ENCODE data around the gene RPS6KA3. TPM values are rescaled to one million over a fixed set of nuclear protein-coding genes. Genes with fewer than 3 reads are reported as not detected.
A peak's percentile ranks its signal among the peaks of the same experiment; 100 is the strongest.

RPS6KA3 gene
- total RNA-seq, 1 donor from 2014 or later: 40.5 TPM

- Mint-ChIP-seq H3K4me3 (peak overlapping the region; percentile 57), H3K27ac (no peak overlapping the region), H3K4me1 (peaks cover 33% of the 10 kb centered on the region), H3K27me3 (no peaks in the 10 kb centered on the region), H3K9me3 (no peaks in the 10 kb centered on the region), H3K36me3 (ENCODE audit: low read depth) (peaks cover 3% of the 10 kb centered on the region)
- ChIA-PET CTCF (no interaction called here), POLR2A (interaction anchor here (0.5 kb wide), 1 partner anchor 809 kb away, joined by 3 read pairs; no protein-coding TSS in a partner anchor)
- ATAC-seq (ENCODE audit: low read depth): no peak
- intact Hi-C loops (cut with micrococcal nuclease): loop anchor here (2.0 to 5.0 kb wide), 2 partner anchors 179 to 1158 kb away; partner anchors contain the start of gene PHKA2
- TF ChIP-seq, protein P1, sequence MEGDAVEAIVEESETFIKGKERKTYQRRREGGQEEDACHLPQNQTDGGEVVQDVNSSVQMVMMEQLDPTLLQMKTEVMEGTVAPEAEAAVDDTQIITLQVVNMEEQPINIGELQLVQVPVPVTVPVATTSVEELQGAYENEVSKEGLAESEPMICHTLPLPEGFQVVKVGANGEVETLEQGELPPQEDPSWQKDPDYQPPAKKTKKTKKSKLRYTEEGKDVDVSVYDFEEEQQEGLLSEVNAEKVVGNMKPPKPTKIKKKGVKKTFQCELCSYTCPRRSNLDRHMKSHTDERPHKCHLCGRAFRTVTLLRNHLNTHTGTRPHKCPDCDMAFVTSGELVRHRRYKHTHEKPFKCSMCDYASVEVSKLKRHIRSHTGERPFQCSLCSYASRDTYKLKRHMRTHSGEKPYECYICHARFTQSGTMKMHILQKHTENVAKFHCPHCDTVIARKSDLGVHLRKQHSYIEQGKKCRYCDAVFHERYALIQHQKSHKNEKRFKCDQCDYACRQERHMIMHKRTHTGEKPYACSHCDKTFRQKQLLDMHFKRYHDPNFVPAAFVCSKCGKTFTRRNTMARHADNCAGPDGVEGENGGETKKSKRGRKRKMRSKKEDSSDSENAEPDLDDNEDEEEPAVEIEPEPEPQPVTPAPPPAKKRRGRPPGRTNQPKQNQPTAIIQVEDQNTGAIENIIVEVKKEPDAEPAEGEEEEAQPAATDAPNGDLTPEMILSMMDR (IDR thresholded peaks at IDR 0.05): no peak
- no peak for DNase-seq
Observed at GRCh38 chrX:20143111-20143510, 123.6 kb downstream of the RPS6KA3 start.

DNA sequence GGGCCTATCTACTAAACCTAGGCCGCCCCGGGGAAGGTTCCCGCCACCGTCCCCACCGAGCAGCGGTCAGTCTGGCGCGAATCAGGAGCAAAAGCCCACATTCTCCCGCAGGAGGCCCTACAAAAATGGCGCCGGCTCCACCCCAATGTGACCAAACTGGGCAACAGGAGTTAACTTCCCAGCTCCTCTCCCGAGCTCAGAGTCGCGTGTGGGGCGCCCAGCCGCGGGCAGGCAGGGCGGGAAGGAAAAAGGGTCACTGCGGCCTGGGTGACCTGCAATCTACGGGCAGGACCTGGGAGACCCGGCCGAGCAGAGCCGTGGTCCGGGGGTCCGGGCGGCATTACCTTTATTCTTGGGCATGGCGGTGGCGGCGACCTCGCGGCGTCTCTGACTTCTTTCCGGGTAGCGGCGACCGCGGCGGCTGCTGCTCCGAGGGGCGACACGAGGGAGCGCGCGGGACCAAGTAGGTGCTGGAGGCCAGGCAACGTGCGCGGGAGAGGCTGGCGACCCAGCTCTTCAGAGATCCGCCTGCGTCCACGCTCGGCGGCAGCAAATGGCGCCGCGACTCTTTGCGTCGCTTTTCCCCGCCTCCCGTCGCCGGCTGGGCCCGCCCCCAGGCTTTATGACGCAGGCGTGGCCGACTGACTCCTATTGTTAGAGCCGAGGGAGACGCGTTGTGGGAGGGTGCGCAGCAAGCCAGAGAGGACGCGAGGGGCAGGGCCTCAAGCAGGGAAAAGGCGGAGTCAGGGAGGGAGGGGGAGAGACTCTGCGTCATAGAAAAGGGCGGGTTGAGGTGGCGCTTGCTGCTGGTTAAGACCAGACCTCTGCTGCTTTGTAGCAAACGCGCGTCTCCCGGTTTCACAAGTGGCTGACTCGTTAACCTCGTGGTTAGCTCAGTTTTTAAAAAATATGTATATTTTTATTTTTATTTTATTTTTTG is 125.2 kb downstream of the RPS6KA3 start, which contains the start of gene EIF1AX:
Gene EIF1AX (minus strand): TSS at position 558 of the 940 bp plus-strand sequence. CDS start 198 bp downstream, at position 360.
- POLR2A ChIA-PET: interaction anchor here (0.6 to 2.8 kb wide), 3 partner anchors 9 to 125 kb away, joined by 4 to 15 read pairs (median 4); partner anchors contain the start of gene RPS6KA3
- H3K27ac Mint-ChIP-seq: peak within 1 kb of the TSS; percentile 83

DNA sequence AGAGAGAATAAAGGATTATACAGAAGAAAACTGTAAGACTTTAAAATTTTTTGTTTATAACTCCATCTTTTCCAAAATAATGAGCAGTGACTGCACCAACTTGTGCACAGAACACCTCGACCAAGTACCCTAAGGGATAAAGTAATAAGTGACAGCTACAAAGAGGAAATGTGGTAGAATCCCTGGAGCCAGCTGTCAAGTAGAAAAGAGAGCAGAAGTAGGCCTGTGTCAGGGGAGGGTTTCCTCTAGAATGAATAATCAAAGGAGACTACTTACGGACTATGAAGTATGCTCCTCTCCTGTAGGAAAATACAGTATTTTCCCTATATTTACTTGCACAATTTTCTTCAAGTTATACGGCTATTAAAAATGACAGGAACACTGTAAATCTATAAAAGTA is 126.3 kb downstream of the RPS6KA3 start:
- DNase-seq (no peak), ATAC-seq (ENCODE audit: low read depth) (no peak)
- Mint-ChIP-seq H3K36me3 (ENCODE audit: low read depth) (peaks cover 16% of the 10 kb centered on the region), H3K4me3 (peak overlapping the region; percentile 88), H3K4me1 (peaks cover 26% of the 10 kb centered on the region), H3K27ac (no peak overlapping the region), H3K9me3 (no peaks in the 10 kb centered on the region), H3K27me3 (no peaks in the 10 kb centered on the region)
- intact Hi-C loops (cut with micrococcal nuclease): loop anchor here (2.0 to 5.0 kb wide), 3 partner anchors 80 to 182 kb away; partner anchors contain the start of gene BCLAF3
- ChIA-PET CTCF (no interaction called here), POLR2A (interaction anchor here (1.6 to 2.8 kb wide), 2 partner anchors 8 to 10 kb away, joined by 4 to 15 read pairs; no protein-coding TSS in a partner anchor)
- TF ChIP-seq, protein P1 (IDR thresholded peaks at IDR 0.05): no peak

More for the DNA sequence above, 125.2 kb downstream of the RPS6KA3 start, which contains the start of gene EIF1AX:
- TF ChIP-seq, protein P1 (IDR thresholded peaks at IDR 0.05): no peak
- Mint-ChIP-seq H3K27me3 (no peaks in the 10 kb centered on the region), H3K4me3 (peak within 1 kb of the TSS; percentile 88), H3K4me1 (peaks cover 23% of the 10 kb centered on the region), H3K36me3 (ENCODE audit: low read depth) (peaks cover 5% of the 10 kb centered on the region), H3K9me3 (no peaks in the 10 kb centered on the region)
- intact Hi-C loops (cut with micrococcal nuclease): loop anchor here (1.0 to 5.0 kb wide), 5 partner anchors 81 to 1157 kb away; partner anchors contain the start of genes BCLAF3 and PHKA2
- ATAC-seq (ENCODE audit: low read depth) (peak; percentile 99), DNase-seq (peak; percentile 88)
- CTCF ChIA-PET: no interaction called here

GRCh38 chrX:20139966-20140365 is 126.7 kb downstream of the RPS6KA3 start:
- Mint-ChIP-seq H3K27me3 (no peaks in the 10 kb centered on the region), H3K9me3 (no peaks in the 10 kb centered on the region), H3K4me3 (peak overlapping the region; percentile 88), H3K36me3 (ENCODE audit: low read depth) (peaks cover 20% of the 10 kb centered on the region), H3K27ac (no peak overlapping the region), H3K4me1 (peaks cover 26% of the 10 kb centered on the region)
- intact Hi-C loops (cut with micrococcal nuclease): loop anchor here (2.0 to 5.0 kb wide), 3 partner anchors 79 to 182 kb away; partner anchors contain the start of gene BCLAF3
- CTCF ChIA-PET: no interaction called here
- ATAC-seq (ENCODE audit: low read depth) (no peak), DNase-seq (no peak)
- POLR2A ChIA-PET: interaction anchor here (1.6 to 2.8 kb wide), 2 partner anchors 8 to 10 kb away, joined by 4 to 15 read pairs; no protein-coding TSS in a partner anchor
- TF ChIP-seq, protein P1 (IDR thresholded peaks at IDR 0.05): no peak

DNA sequence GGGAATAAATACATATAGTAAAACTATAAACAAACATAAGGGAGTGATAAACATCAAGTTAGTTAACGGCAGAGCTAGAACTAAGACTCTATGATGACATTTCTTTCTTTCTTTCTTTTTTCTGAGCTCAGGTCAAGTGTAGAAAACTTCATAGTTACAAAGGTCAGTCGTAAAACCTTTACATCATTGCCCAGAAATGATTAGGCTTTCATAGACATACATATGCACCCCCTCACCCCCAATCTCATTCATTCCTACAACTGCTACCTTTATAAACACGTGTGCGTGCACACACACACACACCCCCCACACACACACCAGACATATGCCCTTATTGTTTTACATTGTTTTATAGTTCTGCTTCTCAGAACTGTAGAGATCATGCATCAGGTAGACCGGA is 130.8 kb downstream of the RPS6KA3 start:
- CTCF ChIA-PET: no interaction called here
- H3K36me3 Mint-ChIP-seq (ENCODE audit: low read depth): peaks cover 43% of the 10 kb centered on the region
- H3K9me3 Mint-ChIP-seq: no peaks in the 10 kb centered on the region
- intact Hi-C loops (cut with micrococcal nuclease): no loop called here
- POLR2A ChIA-PET: no interaction called here
- no peaks in the 10 kb centered on the region for H3K27me3 Mint-ChIP-seq
- no peak for ATAC-seq (ENCODE audit: low read depth)
- no peak overlapping the region for H3K27ac Mint-ChIP-seq
- H3K4me1 Mint-ChIP-seq: peaks cover 19% of the 10 kb centered on the region
- TF ChIP-seq, protein P1 (IDR thresholded peaks at IDR 0.05): no peak
- H3K4me3 Mint-ChIP-seq: no peak overlapping the region
- no peak for DNase-seq

All from activated B cell treated with CpG ODN at 0.5 μM for 24 hours (primary cell).